GM12878 (cell line): ENCODE measurements around the gene PHLDB1. TPM values are rescaled to one million over a fixed set of nuclear protein-coding genes. Genes with fewer than 3 reads are reported as not detected.

Experiments
- ATAC-seq: fragments of 200-7000 bp; cut with Tn5 transposase; 3 replicates; pipeline ENCODE4 v1.9.1; 2020; ENCODE audit warnings: mild to moderate bottlenecking, moderate library complexity
- BruUV-seq: library from RNA; stranded (reverse); fragments of 400-500 nt; replicated peaks from 2 replicates; lab custom pipeline; 2021; lab: Mats Ljungman, UMichigan
- CTCF ChIA-PET: fragments of 300-600 bp; sonication (Branson Sonifier 250); formaldehyde crosslinking; extraction: SDS; loops from one replicate; lab custom pipeline; 2021; ENCODE audit warnings: inconsistent platforms; lab: Yijun Ruan, JAX
- POLR2A ChIA-PET: fragments of 350-600 bp; formaldehyde crosslinking; extraction: SDS; loops from one replicate; lab custom pipeline; 2021; ENCODE audit warnings: inconsistent platforms; lab: Charles Lee
- RAD21 ChIA-PET: fragments of 300-600 bp; sonication (Branson Sonifier 250); formaldehyde crosslinking; loops from one replicate; lab custom pipeline; 2023; ENCODE audit warnings: antibody characterized with exemption; ENCODE audit not compliant: unreplicated experiment; lab: Charles Lee
- SMC1A ChIA-PET: fragments of 300-600 bp; sonication (Branson Sonifier 250); formaldehyde crosslinking; loops from one replicate; lab custom pipeline; 2023; ENCODE audit not compliant: unreplicated experiment, uncharacterized antibody; lab: Charles Lee
- DNase-seq: peaks from one replicate; pipeline ENCODE4 v3.0.0-alpha.2; 2011; ENCODE audit warnings: low read depth, low spot score
- FAIRE-seq: peaks from 3 replicates; lab custom pipeline; 2011; peaks lifted over from hg19 to GRCh38; lab: Jason Lieb, UNC
- H2AFZ ChIP-seq: 2 replicates; pipeline ENCODE4 v1.6.0; 2011; ENCODE audit warnings: low read depth, low read length, control low read depth; ENCODE audit not compliant: control insufficient read depth
- H3K27ac ChIP-seq: 2 replicates; pipeline ENCODE4 v1.5.1; 2011; ENCODE audit warnings: control low read depth; ENCODE audit not compliant: control insufficient read depth, insufficient read depth
- H3K27me3 ChIP-seq, 2 experiments: replicated peaks in 1 of 2; 2 replicates each; pipeline versions ENCODE4 v1.6.0 to v1.6.1; 2011; ENCODE audit warnings: low read length in 1 of 2; ENCODE audit not compliant: control insufficient read depth in 2 of 2, insufficient read depth in 2 of 2
- H3K36me3 ChIP-seq, 2 experiments: 2 replicates each; pipeline ENCODE4 v1.5.1; 2011; ENCODE audit warnings: low read length in 1 of 2; ENCODE audit not compliant: control insufficient read depth in 2 of 2, insufficient read depth in 2 of 2
- H3K4me1 ChIP-seq: 2 replicates; pipeline ENCODE4 v1.6.1; 2011; ENCODE audit warnings: mild to moderate bottlenecking, low read length, moderate library complexity, mixed read lengths; ENCODE audit not compliant: control insufficient read depth, insufficient read depth
- H3K4me2 ChIP-seq: 2 replicates; pipeline ENCODE4 v1.6.0; 2011; ENCODE audit warnings: control low read depth; ENCODE audit not compliant: control insufficient read depth, insufficient read depth
- H3K4me3 ChIP-seq: fragments of 200-600 bp; sonication (generic); 2 replicates; pipeline ENCODE4 v1.5.1; 2016
- H3K79me2 ChIP-seq: 2 replicates; pipeline ENCODE4 v1.6.0; 2011; ENCODE audit warnings: low read length; ENCODE audit not compliant: control insufficient read depth, insufficient read depth
- H3K9ac ChIP-seq: 2 replicates; pipeline ENCODE4 v1.8.0; 2011; ENCODE audit warnings: low read length, control low read depth, mixed read lengths; ENCODE audit not compliant: control insufficient read depth, insufficient read depth
- H3K9me3 ChIP-seq: replicated peaks from 3 replicates; pipeline ENCODE4 v1.5.1; 2011; ENCODE audit warnings: mild to moderate bottlenecking, low read length; ENCODE audit not compliant: control insufficient read depth, insufficient read depth
- H4K20me1 ChIP-seq: 2 replicates; pipeline ENCODE4 v1.6.0; 2011; ENCODE audit not compliant: control insufficient read depth, insufficient read depth
- BCLAF1 ChIP-seq: fragments of 450-650 bp; IDR thresholded peaks from 2 replicates; pipeline ENCODE4 v1.6.1; 2017; ENCODE audit warnings: antibody characterized with exemption, mild to moderate bottlenecking, moderate library complexity
- CREB1 ChIP-seq: IDR thresholded peaks from 2 replicates; pipeline ENCODE4 v1.6.1; 2012; ENCODE audit warnings: low read depth, mild to moderate bottlenecking, inconsistent platforms
- EED ChIP-seq: sonication (generic); IDR thresholded peaks from 2 replicates; pipeline ENCODE4 v1.6.1; 2016; ENCODE audit warnings: antibody characterized with exemption, low read depth
- ETV6 ChIP-seq, 2 experiments: fragments of 450-650 bp in 1 of 2; IDR thresholded peaks in 1 of 2; conservative IDR thresholded peaks in 1 of 2; 2 replicates each; pipeline ENCODE4 v1.6.1; 2014; ENCODE audit warnings: antibody characterized with exemption in 1 of 2, borderline replicate concordance in 1 of 2, low read depth in 1 of 2, mild to moderate bottlenecking in 1 of 2, moderate library complexity in 1 of 2
- FOS ChIP-seq: IDR thresholded peaks from 3 replicates; pipeline ENCODE4 v1.6.1; 2011; ENCODE audit warnings: borderline replicate concordance; ENCODE audit not compliant: insufficient read length; ENCODE audit errors: extremely low read depth
- MEF2A ChIP-seq: IDR thresholded peaks from 2 replicates; pipeline ENCODE4 v1.6.1; 2011; ENCODE audit warnings: low read depth, mild to moderate bottlenecking, low read length, moderate library complexity; ENCODE audit not compliant: insufficient read depth
- NFYB ChIP-seq: IDR thresholded peaks from 2 replicates; pipeline ENCODE4 v1.6.1; 2011; ENCODE audit warnings: low read depth, mild to moderate bottlenecking, low read length, improper control_type of control experiment, moderate library complexity; ENCODE audit not compliant: insufficient read depth
- PAX5 ChIP-seq: IDR thresholded peaks from 2 replicates; pipeline ENCODE4 v1.6.1; 2011; ENCODE audit warnings: low read depth, low read length, borderline replicate concordance
- PAX8 ChIP-seq: fragments of 450-650 bp; IDR thresholded peaks from 2 replicates; pipeline ENCODE4 v1.6.1; 2017; ENCODE audit warnings: mild to moderate bottlenecking, moderate library complexity
- POLR2AphosphoS5 ChIP-seq: IDR thresholded peaks from 2 replicates; pipeline ENCODE4 v1.6.1; 2011; ENCODE audit warnings: mild to moderate bottlenecking, low read length, inconsistent platforms
- RELB ChIP-seq: fragments of 450-650 bp; IDR thresholded peaks from 2 replicates; pipeline ENCODE4 v1.6.1; 2017; ENCODE audit warnings: low read depth, mild to moderate bottlenecking, moderate library complexity
- RUNX3 ChIP-seq: IDR thresholded peaks from 2 replicates; pipeline ENCODE4 v1.6.1; 2012; ENCODE audit warnings: low read length, inconsistent platforms
- SIX5 ChIP-seq: IDR thresholded peaks from 2 replicates; pipeline ENCODE4 v1.6.1; 2011; ENCODE audit warnings: mild to moderate bottlenecking, low read depth, low read length, moderate library complexity; ENCODE audit not compliant: severe bottlenecking
- SKIL ChIP-seq: fragments of 450-650 bp; IDR thresholded peaks from 2 replicates; pipeline ENCODE4 v1.6.1; 2017; ENCODE audit warnings: mild to moderate bottlenecking, low read depth, inconsistent platforms; ENCODE audit not compliant: poor library complexity, severe bottlenecking
- SREBF1 ChIP-seq: IDR thresholded peaks from 2 replicates; pipeline ENCODE4 v1.6.1; 2012; ENCODE audit warnings: mild to moderate bottlenecking, low read length
- TCF3 ChIP-seq: IDR thresholded peaks from 2 replicates; pipeline ENCODE4 v1.6.1; 2012; ENCODE audit warnings: low read depth, mild to moderate bottlenecking, low read length, borderline replicate concordance; ENCODE audit not compliant: insufficient read depth
- WGBS: methylation state at CpG from one replicate; pipeline ENCODE4 v1.1.6; 2016; ENCODE audit warnings: low lambda C conversion rate; ENCODE audit not compliant: insufficient replicate concordance, insufficient coverage; ENCODE audit errors: missing lambda C conversion rate; 5-methylcytosine and 5-hydroxymethylcytosine counted together
- in situ Hi-C: fragments of 300-500 bp; cut with MboI; formaldehyde crosslinking; loops from 9 replicates; pipeline ENCODE4 v1.14.3; 2018; ENCODE audit warnings: mixed read lengths
- intact Hi-C: fragments of 100-400 bp; cut with micrococcal nuclease; formaldehyde crosslinking; loops from one replicate; pipeline ENCODE4 v1.14.2; 2022; ENCODE audit not compliant: unreplicated experiment
- polyA plus RNA-seq, 11 experiments: library from polyadenylated mRNA; depleted of rRNA in 4 of 11; unstranded in 6 of 11; stranded (reverse) in 5 of 11; fragments of >200 nt; fragmentation: Nextera tagmentation in 4 of 11; fragmentation: Illumina TruSeq in 1 of 11; extraction: Ambion mirVana in 4 of 11; extraction: Trizol in 1 of 11; gene quantifications; 1 replicate in 1 of 11; 2 replicates in 10 of 11; pipeline versions ENCODE4 v1.2.1 to v1.2.3, GENCODE V29; 2011 to 2016; ENCODE audit warnings: inconsistent platforms in 2 of 11, missing spikeins in 2 of 11, low read depth in 1 of 11
- total RNA-seq, 4 experiments: library from RNA; depleted of rRNA in 3 of 4; stranded (reverse); fragments of >200 nt in 3 of 4; fragmentation: Illumina TruSeq in 1 of 4; extraction: Trizol in 1 of 4; gene quantifications; 2 replicates each; pipeline versions ENCODE4 v1.2.1 to v1.2.3, GENCODE V29; 2013 to 2021

PHLDB1 gene
- total and polyA plus RNA-seq, 10 of the 15 experiments (the other 5 are each of a cell fraction or from before 2014, with no cell fraction given) = 0.03 to 0.26 (median 0.18) TPM; not detected in 4

GRCh38 chr11:118697346-118697745, 89.9 kb downstream of the PHLDB1 start:
- intact Hi-C loops = loop anchor here (5.0 kb wide), 2 partner anchors 35 to 90 kb away; no protein-coding TSS in a partner anchor
- peak overlapping the region; percentile 82; the same call in 1 of the 2 replicates for H3K27ac ChIP-seq
- FAIRE-seq = no peak

More at GRCh38 chr11:118697346-118697745, 89.9 kb downstream of the PHLDB1 start:
- Histone ChIP-seq H4K20me1 (no peaks in the 10 kb centered on the region), H3K79me2 (no peaks in the 10 kb centered on the region), H3K36me3 (no peaks in the 10 kb centered on the region), H2AFZ (peak overlapping the region; percentile 69; the same call in 1 of the 2 replicates), H3K9me3 (peaks cover 13% of the 10 kb centered on the region; the same call in 2 of the 3 replicates), H3K4me3 (no peak overlapping the region), H3K27me3 (no peaks in the 10 kb centered on the region), H3K4me1 (peaks cover 39% of the 10 kb centered on the region), H3K9ac (no peak overlapping the region), H3K4me2 (no peak overlapping the region; the same call in 1 of the 2 replicates)
- no TSS peak for BruUV-seq
- no peak for DNase-seq
- CTCF ChIA-PET = interaction anchor here (0.8 to 1.8 kb wide), 4 partner anchors 18 to 265 kb away, joined by 3 to 8 read pairs (median 4); no protein-coding TSS in a partner anchor
- TF ChIP-seq SKIL (no peak), RUNX3 (no peak), MEF2A (no peak), FOS (no peak), EED (no peak), SIX5 (no peak), NFYB (no peak), POLR2AphosphoS5 (no peak), CREB1 (no peak), PAX8 (no peak), BCLAF1 (no peak), SREBF1 (no peak), PAX5 (no peak), RELB (no peak), TCF3 (no peak), ETV6 (conservative IDR thresholded peaks at IDR 0.05 in 1 of 2, IDR thresholded peaks at IDR 0.05 in 1 of 2; ENCODE audit: borderline replicate concordance in 1 of 2, low read depth in 1 of 2) (no peak)
- RAD21 ChIA-PET = interaction anchor here (0.8 to 4.2 kb wide), 3 partner anchors 37 to 123 kb away, joined by 3 to 26 read pairs (median 4); partner anchors contain the start of gene DDX6
- 91% methylated on average over 8 of the region's 8 CpGs for WGBS
- ATAC-seq = no peak
- in situ Hi-C loops = no loop called here
- POLR2A ChIA-PET = interaction anchor here (1.1 to 1.4 kb wide), 2 partner anchors 139 to 187 kb away, joined by 3 to 4 read pairs; partner anchors contain the start of gene CXCR5
- SMC1A ChIA-PET = interaction anchor here (0.7 to 1.3 kb wide), 5 partner anchors 19 to 209 kb away, joined by 3 to 5 read pairs (median 4); partner anchors contain the start of gene CXCR5
